ENCODE results near the gene EEF1AKMT4. TPM values are rescaled to one million over a fixed set of nuclear protein-coding genes. Genes with fewer than 3 reads are reported as not detected.

EEF1AKMT4 gene
- total and polyA plus RNA-seq, 10 of the 15 experiments (the other 5 are each of a cell fraction or from before 2014, with no cell fraction given), result 7.5 to 26.8 (median 18.3) TPM

DNA sequence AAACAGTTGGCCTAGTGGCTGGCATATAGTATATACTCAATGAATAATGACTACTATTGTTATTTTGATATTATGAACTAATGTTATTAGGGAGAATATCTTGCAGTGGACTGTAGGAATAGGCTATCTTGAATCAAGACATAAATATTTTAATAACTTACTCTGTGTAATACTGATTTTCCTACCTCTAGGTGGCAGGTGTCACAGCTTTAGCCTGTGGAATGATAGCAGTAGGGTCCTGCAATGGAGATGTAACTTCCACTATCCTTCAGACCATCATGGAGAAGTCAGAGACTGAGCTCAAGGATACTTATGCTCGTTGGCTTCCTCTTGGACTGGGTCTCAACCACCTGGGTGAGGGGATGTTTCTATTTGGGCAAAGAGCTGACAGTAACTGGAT lies 56.1 kb downstream of the EEF1AKMT4 start:
- Histone ChIP-seq H3K27ac (ENCODE audit: control insufficient read depth, insufficient read depth) (no peak overlapping the region), H3K36me3 (ENCODE audit: control insufficient read depth in 2 of 2, insufficient read depth in 2 of 2, low read length in 1 of 2) (peaks cover 30 to 32% of the 10 kb centered on the region in 2 experiments), H3K4me1 (ENCODE audit: control insufficient read depth, insufficient read depth, low read length) (no peaks in the 10 kb centered on the region), H2AFZ (ENCODE audit: control insufficient read depth, low read depth, low read length) (no peak overlapping the region), H3K9me3 (replicated peaks; ENCODE audit: control insufficient read depth, insufficient read depth, low read length) (no peaks in the 10 kb centered on the region), H3K4me2 (ENCODE audit: control insufficient read depth, insufficient read depth) (no peak overlapping the region), H3K9ac (ENCODE audit: control insufficient read depth, insufficient read depth, low read length) (no peak overlapping the region), H3K79me2 (ENCODE audit: control insufficient read depth, insufficient read depth, low read length) (peaks cover 5% of the 10 kb centered on the region), H3K27me3 (replicated peaks in 1 of 2; ENCODE audit: control insufficient read depth in 2 of 2, insufficient read depth in 2 of 2, low read length in 1 of 2) (no peaks in the 10 kb centered on the region), H4K20me1 (ENCODE audit: control insufficient read depth, insufficient read depth) (no peaks in the 10 kb centered on the region), H3K4me3 (no peak overlapping the region)
- ChIA-PET SMC1A (ENCODE audit: uncharacterized antibody, unreplicated experiment) (no interaction called here), CTCF (interaction anchor here (0.7 to 1.2 kb wide), 3 partner anchors 13 to 208 kb away, joined by 3 to 4 read pairs (median 4); no protein-coding TSS in a partner anchor), POLR2A (no interaction called here), RAD21 (ENCODE audit: unreplicated experiment) (no interaction called here)
- FAIRE-seq (peak; percentile 31), DNase-seq (ENCODE audit: low read depth, low spot score) (no peak), ATAC-seq (peak; percentile 85)
- intact Hi-C loops (cut with micrococcal nuclease; ENCODE audit: unreplicated experiment) (no loop called here), in situ Hi-C loops (cut with MboI) (no loop called here)
- no TSS peak for BruUV-seq (replicated peaks)
- no peak for TF ChIP-seq MYB (IDR thresholded peaks at IDR 0.05; ENCODE audit: borderline replicate concordance, low read depth, low read length)
- no peak for TF ChIP-seq SMC3 (IDR thresholded peaks at IDR 0.05; ENCODE audit: borderline replicate concordance, low read length)
- no peak for TF ChIP-seq PAX5 (IDR thresholded peaks at IDR 0.05; ENCODE audit: borderline replicate concordance, low read depth, low read length)
- 0 out of 2 replicates have a peak, but pooled peaks have one; percentile 10 for TF ChIP-seq RAD21 (IDR thresholded peaks at IDR 0.05; ENCODE audit: insufficient read depth, low read depth, low read length)
- no peak for TF ChIP-seq ESRRA (IDR thresholded peaks at IDR 0.05; ENCODE audit: low read length)
- no peak for TF ChIP-seq DPF2 (IDR thresholded peaks at IDR 0.05)
- TF ChIP-seq, protein P1, sequence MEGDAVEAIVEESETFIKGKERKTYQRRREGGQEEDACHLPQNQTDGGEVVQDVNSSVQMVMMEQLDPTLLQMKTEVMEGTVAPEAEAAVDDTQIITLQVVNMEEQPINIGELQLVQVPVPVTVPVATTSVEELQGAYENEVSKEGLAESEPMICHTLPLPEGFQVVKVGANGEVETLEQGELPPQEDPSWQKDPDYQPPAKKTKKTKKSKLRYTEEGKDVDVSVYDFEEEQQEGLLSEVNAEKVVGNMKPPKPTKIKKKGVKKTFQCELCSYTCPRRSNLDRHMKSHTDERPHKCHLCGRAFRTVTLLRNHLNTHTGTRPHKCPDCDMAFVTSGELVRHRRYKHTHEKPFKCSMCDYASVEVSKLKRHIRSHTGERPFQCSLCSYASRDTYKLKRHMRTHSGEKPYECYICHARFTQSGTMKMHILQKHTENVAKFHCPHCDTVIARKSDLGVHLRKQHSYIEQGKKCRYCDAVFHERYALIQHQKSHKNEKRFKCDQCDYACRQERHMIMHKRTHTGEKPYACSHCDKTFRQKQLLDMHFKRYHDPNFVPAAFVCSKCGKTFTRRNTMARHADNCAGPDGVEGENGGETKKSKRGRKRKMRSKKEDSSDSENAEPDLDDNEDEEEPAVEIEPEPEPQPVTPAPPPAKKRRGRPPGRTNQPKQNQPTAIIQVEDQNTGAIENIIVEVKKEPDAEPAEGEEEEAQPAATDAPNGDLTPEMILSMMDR (IDR thresholded peaks at IDR 0.05 in 2 of 3, conservative IDR thresholded peaks at IDR 0.05 in 1 of 3; ENCODE audit: control insufficient read depth in 2 of 3, extremely low read depth in 1 of 3, insufficient read depth in 1 of 3, low read depth in 3 of 3, low read length in 3 of 3), result peak; percentile 22 to 40 (median 23); a peak in 4 of 6 replicates
- TF ChIP-seq WRNIP1 (IDR thresholded peaks at IDR 0.05; ENCODE audit: borderline replicate concordance, low read depth, low read length), result no peak
- TF ChIP-seq, protein P2, sequence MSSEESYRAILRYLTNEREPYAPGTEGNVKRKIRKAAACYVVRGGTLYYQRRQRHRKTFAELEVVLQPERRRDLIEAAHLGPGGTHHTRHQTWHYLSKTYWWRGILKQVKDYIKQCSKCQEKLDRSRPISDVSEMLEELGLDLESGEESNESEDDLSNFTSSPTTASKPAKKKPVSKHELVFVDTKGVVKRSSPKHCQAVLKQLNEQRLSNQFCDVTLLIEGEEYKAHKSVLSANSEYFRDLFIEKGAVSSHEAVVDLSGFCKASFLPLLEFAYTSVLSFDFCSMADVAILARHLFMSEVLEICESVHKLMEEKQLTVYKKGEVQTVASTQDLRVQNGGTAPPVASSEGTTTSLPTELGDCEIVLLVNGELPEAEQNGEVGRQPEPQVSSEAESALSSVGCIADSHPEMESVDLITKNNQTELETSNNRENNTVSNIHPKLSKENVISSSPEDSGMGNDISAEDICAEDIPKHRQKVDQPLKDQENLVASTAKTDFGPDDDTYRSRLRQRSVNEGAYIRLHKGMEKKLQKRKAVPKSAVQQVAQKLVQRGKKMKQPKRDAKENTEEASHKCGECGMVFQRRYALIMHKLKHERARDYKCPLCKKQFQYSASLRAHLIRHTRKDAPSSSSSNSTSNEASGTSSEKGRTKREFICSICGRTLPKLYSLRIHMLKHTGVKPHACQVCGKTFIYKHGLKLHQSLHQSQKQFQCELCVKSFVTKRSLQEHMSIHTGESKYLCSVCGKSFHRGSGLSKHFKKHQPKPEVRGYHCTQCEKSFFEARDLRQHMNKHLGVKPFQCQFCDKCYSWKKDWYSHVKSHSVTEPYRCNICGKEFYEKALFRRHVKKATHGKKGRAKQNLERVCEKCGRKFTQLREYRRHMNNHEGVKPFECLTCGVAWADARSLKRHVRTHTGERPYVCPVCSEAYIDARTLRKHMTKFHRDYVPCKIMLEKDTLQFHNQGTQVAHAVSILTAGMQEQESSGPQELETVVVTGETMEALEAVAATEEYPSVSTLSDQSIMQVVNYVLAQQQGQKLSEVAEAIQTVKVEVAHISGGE (CRISPR knock-in tag; IDR thresholded peaks at IDR 0.05), result no peak
- TF ChIP-seq TCF12 (IDR thresholded peaks at IDR 0.05; ENCODE audit: low read depth, low read length), result no peak
- TF ChIP-seq RCOR1 (conservative IDR thresholded peaks at IDR 0.05; ENCODE audit: low read depth, low read length), result no peak
- TF ChIP-seq, protein P3, sequence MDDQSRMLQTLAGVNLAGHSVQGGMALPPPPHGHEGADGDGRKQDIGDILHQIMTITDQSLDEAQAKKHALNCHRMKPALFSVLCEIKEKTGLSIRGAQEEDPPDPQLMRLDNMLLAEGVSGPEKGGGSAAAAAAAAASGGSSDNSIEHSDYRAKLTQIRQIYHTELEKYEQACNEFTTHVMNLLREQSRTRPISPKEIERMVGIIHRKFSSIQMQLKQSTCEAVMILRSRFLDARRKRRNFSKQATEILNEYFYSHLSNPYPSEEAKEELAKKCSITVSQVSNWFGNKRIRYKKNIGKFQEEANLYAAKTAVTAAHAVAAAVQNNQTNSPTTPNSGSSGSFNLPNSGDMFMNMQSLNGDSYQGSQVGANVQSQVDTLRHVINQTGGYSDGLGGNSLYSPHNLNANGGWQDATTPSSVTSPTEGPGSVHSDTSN (IDR thresholded peaks at IDR 0.05; ENCODE audit: insufficient replicate concordance, low read depth, low read length), result no peak
- TF ChIP-seq, protein P4, sequence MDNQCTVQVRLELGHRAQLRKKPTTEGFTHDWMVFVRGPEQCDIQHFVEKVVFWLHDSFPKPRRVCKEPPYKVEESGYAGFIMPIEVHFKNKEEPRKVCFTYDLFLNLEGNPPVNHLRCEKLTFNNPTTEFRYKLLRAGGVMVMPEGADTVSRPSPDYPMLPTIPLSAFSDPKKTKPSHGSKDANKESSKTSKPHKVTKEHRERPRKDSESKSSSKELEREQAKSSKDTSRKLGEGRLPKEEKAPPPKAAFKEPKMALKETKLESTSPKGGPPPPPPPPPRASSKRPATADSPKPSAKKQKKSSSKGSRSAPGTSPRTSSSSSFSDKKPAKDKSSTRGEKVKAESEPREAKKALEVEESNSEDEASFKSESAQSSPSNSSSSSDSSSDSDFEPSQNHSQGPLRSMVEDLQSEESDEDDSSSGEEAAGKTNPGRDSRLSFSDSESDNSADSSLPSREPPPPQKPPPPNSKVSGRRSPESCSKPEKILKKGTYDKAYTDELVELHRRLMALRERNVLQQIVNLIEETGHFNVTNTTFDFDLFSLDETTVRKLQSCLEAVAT (IDR thresholded peaks at IDR 0.05), result no peak
- 100% methylated on average over 1 of the region's 1 CpG for WGBS (ENCODE audit: insufficient coverage, insufficient replicate concordance, low lambda C conversion rate, missing lambda C conversion rate)
